Stimulated activated CD8-positive, alpha-beta memory T cell treated with anti-CD3 and anti-CD28 coated beads, Interleukin-15, amount 100 ng/mL, for 4 hours (primary cell): ENCODE data around the gene TTC39A.
"Not testable (repeated sequence)": the region's sequence is repeated elsewhere in the genome, so short reads cannot be mapped to it uniquely, and the experiment has no call there.

ENCODE experiments used
- DNase-seq, 2 donors: peaks; one replicate each; pipeline ENCODE4 v3.0.0-alpha.2; 2020; ENCODE audit warnings: low read depth in 2 of 2

Gene TTC39A

DNA sequence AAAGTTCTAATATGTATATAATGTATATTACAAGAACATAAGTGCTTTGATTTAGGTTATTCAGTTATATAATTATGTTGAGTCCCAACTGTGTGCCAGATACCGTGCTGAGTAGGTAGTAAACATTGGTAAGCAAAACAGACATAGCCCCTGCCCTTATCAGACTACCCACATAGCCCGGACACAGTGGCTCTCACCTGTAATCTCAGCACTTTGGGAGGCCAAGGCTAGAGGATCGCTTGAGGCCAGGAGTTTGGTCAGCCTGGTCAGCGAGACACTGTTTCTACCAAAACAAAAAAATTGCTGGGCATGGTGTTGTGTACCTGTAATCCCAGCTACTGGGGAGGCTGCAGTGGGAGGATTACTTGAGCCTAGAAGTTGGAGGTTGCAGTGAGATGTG lies 63.6 kb downstream of the TTC39A start:
- DNase-seq: no peak

DNA sequence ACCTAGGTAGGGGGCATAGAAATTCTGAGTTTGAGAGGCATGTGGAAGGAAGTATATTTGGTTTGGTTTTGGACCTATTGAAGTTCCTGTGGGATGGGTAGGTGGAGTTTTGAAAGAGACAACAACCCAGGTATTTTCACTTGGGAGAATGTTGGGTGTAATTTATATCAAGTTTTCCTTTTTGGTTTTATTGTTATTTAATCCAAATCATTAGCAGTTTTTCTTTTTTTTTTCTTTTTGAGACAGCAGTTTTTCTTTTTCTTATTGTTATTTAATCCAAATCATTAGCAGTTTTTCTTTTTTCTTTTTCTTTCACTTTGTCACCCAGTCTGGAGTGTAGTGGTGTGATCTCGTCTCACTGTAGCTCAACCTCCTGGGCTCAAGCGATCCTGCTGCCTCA lies 64.2 kb downstream of the TTC39A start:
- DNase-seq: no peak

DNA sequence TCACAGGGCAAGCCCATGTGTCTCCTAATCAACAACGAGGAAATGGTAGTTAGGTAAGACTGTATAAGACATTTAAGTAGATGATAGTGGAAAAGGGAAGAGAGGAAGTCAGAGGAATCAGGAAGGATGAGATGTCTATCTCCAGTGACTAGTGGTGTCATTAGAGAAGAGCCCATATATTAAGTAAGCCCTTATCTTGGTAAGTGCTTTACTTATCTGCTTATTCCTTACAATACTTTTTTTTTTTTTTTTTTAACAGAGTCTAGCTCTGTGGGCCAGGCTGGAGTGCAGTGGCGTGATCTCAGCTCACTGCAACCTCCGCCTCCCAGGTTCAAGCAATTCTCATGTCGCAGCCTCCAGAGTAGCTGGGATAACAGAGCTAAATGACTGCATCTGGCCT lies 64.7 kb downstream of the TTC39A start:
- DNase-seq: no peak

DNA sequence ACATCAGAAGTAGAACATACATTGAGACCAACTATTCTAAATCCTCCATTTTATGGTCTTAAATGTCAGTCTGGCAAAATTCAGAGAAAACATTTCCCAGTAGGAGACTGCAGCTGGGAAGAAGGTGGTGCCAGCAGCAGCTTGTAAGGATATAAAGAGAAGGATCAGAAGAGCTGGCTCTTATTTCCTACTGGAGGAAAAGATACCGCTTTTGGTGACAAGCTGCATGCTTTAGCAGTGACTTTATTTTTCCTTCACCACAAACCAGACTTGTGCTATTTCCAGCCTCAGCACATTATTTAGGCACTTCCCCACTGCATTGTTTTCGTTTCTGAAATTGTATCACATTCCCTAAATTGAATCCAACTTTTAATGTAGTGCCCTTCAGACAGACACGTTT lies 65.9 kb downstream of the TTC39A start:
- no peak for DNase-seq

DNA sequence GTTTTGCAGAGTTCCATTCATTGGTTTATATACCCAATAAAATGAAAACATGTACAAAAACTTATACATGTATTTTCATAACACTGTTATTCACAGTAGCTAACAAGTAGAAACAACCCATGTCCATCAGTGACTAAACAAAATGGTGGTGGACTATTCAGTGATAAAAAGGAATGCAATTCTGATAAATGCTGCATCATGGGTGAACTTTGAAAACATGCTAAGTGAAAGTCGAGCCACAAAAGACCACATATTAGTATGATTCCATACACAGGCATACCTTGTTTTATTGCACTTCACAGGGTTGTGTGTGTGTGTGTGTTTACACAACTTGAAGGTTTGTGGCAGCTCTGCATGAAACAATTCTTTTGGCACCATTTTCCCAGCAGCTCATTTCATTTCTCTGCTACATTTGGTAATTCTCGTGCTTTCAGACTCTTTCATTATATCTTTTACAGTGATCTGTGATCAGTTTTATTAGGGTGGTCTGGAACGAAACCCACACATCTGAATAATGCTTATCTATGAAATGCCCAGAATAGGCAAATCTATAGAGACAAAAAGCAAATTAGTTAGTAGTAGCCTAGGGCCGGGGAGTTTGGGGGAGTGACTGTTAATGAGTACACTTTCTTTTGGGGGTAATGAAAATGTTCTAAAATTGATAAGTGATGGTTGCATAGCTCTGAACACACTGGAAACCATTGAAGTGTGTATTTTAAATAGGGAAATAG lies 67.0 kb downstream of the TTC39A start:
- no peak for DNase-seq

DNA sequence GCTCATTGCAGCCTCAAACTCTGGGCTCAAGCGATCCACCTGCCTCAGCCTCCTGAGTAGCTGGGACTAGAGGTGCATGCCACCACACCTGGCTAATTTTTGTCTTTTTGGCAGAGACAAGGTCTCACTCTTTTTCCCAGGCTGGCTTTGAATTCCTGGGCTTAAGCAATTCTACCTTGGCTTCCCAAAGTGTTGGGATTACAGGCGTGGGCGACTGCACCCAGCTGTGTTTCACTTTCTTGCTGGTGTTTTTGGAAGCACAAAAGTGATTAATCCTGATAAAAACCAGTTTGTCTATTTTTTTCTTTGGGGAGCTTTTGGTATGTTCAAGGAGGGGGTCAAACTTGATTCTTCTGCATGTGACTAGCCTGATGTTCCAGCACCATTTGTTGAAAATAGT lies 75.0 kb downstream of the TTC39A start:
- no peak for DNase-seq

DNA sequence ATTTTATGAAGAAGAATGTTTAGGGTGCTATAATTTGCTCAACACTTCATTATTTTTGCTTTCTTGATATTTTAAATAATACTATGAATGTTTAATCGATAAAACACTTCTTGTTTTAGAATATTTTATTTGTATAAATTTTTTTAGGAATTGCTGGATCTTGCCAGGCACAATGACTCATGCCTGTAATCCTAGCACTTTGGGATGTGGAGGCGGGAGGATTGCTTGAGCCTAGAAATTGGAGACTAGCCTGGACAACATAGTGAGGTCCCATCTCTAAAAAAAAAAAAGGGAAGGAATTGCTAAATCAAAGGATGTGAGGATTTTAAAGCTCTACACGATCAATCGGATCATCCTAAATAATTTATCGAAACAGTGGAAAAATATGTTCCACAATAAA lies 76.7 kb downstream of the TTC39A start:
- no peak for DNase-seq

DNA sequence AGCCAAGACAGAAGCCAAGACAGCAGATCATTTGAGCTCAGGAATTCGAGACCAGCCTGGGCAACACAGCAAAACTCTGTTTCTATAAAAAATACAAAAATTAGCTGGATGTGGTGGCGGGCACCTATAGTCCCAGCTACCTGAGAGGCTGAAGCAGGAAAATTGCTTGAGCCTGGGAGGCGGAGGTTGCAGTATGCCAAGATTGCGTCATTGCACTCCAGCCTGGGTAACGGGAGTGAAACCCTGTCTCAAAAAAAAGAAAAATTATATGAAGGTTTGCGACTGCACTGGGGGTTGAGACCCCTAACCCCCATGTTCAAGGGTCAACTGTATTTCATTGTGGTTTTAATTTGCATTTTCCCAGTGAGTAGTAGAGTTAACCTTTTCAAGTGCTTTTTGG lies 78.0 kb downstream of the TTC39A start:
- DNase-seq: no peak

DNA sequence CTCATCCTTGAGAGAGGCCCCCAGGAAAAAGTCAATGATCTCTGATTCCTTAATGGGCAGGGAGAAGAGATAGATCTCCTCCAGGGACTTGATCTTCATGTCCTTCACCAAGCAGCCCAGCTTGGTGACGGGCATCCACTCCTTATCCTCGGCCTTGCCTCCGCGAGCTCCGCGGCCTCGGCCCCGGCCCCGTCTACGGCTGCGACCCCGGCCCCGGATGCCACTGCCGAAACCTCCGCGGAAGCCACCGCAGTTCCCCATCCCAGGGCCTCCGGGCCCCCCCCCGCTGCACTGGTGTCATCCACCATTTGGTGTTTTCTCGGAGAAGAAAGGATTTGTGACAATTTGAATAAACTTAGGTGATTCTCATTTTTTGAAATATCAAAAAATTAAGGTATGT lies 79.2 kb downstream of the TTC39A start:
- not testable (repeated sequence) for DNase-seq

DNA sequence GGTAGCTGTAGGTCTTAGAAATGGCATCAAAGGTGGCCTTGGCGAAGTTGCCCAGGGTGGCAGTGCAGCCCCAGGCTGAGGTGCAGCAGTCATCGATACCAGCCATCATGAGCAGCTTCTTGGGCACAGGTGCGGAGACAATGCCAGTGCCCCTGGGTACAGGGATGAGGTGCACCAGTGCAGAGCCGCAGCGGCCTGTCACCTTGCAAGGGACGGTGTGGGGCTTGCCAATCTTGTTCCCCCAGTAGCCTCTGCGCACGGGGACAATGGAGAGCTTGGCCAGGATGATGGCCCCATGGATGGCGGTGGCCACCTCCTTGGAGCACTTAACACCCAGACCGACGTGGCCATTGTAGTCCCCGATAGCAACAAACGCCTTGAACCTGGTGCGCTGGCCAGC lies 79.6 kb downstream of the TTC39A start:
- not testable (repeated sequence) for DNase-seq

DNA sequence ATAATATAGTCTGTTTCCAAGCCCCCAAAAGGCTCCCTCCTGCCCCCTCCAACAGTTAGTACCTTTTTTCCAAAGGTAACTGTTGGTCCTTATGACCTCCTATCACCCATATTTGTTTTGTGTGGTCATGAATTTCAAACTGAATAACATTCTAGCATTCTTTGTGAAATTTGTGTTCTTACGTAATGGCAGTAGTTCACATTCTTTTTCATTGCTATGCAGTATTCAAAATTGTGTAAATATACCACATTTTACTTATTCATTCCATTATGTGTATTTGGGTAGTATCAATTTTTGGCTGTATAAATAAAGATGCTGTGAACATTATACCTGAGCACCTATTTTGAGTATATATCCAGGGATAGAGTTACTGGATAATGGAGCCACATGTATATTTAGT lies 80.9 kb downstream of the TTC39A start:
- no peak for DNase-seq

DNA sequence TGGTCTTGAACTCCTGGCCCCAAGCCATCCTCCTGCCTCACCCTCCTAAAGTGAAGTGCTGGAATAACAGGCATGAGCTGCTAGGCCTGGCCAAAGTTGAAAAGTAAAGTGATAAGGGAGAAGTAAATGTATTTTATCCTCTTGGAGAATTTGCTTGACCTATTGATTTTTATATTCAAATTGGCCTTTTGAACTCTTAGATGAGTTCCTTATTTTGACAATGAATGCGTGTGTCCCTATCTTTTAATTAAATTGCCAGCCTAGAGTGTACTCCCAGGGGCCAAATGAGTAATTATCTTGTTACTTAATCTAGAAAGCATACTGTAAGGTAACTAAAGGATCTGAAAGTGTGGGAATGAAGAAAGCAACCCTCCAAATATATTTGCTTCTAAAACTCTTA lies 82.9 kb downstream of the TTC39A start:
- no peak for DNase-seq

DNA sequence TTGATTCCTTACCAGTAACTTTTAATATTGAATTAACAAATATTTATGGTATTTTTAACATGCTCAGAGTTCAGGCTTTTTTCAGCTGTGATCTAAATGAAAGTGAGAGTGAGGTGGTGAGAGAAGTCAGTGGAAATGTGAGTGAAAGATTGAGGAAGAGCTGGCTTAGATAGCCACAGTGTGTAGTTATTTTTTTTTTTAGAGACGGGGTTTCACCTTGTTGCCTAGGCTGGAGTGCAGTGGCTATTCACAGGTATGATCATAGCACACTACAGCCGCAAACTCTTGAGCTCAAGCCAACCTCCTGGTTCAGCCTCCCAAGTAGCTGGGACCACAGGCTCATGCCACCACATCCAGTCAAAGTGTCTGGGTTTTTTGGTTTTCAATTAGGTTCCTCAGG lies 83.3 kb downstream of the TTC39A start:
- no peak for DNase-seq

DNA sequence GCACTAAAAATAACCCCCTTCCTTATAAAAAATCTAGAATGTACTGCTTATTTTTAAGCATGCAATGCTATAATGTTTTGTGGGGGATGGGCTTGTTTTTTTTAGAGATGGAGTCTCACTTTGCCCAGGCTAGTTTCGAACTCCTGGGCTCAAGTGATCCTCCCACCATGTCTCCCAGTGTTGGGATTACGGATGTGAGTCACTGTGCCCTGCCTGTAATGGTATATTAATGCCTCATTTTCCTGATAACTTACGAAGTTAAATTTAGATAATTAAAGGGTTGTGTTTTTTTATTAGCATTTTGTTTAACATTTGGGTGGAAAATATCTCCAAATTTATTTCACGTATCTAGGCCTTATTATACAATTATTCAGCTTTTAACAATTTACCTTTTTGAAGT lies 87.8 kb downstream of the TTC39A start:
- no peak for DNase-seq

DNA sequence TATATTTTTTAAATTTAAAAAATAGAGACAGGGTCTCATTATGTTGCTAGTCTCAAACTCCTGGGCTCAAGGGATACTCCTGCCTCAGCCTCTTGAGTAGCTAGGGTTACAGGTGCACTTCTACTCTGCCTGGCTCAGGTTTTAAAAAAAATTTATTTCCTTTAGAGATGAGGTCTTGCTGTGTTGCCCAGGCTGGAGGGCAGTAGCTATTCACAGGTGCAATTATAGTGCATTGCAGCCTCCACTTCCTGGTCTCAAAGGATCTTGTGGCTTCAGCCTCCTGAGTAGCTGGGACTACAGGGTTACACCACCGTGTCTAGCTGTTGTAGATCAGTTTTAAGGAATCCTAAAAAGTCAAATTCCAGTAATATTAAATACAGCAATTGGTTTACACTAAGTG lies 89.2 kb downstream of the TTC39A start:
- no peak for DNase-seq

DNA sequence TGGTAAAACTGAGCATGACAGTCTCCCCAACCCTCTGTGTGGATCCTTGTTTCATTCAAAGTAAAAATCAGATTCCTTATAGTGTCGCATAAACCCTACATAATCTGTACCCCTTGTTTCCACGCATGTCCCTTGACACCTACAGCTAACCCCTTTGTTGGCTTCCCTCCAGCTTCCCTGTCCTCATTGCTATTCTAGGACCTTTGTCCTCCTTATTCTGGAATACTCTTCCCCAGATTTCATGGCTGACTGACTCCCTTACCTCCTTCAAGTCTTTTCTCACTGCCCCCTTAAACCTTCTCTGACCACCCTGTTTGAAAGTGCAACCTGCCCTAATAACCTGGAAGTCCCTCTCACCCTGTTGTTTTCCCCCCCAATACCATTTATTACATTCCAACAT lies 90.3 kb downstream of the TTC39A start:
- DNase-seq: no peak

DNA sequence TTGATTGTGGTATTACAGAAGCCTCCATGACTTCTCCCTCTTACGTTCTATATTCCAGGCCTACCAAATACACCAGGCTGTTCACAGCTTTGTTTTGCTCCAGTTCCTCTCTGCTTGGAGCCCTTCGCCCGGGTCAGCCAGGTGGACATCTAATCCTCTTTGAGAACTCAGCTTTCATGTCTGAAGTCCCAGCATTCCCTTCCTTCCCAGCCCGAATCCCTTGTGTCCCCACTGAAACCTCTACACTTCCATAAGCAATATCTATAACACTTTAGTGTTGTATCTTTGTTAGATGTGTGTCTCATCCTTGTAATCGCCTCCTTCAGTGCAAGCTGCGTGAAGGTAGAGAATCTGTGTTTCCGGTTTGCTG lies 92.3 kb downstream of the TTC39A start:
- no peak for DNase-seq

DNA sequence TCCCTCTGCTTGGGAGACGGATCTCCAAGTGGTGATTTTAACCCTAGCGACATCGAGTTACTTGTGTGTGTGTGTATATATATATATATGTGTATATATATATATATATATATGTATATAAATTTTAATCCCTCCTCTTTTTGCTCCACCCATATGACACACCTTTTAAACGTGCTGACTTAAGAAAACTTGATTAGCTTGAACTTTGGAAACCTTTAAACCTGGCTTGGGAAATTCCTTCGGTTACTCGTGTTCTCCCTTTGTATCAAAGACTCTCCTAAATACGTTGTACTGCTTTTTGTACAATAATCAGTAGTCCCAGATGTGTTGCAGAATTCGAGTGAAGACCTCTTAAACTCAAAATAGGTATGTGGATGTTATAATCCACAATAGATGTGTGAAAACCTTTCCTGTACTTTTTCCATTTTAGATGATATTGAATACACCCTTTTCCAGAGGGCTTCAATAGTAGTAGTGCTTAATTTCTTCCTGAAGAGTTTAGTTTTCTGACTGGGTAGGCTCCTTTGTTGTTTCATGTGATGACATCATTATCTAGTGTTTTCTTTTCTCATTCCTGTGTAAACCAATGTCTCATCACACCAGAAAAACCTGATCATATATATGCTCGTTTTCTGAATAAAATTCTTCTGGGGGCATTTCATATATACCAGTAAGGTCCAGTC lies 92.9 kb downstream of the TTC39A start:
- no peak for DNase-seq
